CD4-positive, alpha-beta T cell treated with Interleukin-4 for 4 hours (primary cell): ENCODE data around the gene KLHDC7A.

Experiments
- DNase-seq: peaks from one replicate; pipeline ENCODE4 v3.0.0-alpha.2; 2020

Gene KLHDC7A

DNA sequence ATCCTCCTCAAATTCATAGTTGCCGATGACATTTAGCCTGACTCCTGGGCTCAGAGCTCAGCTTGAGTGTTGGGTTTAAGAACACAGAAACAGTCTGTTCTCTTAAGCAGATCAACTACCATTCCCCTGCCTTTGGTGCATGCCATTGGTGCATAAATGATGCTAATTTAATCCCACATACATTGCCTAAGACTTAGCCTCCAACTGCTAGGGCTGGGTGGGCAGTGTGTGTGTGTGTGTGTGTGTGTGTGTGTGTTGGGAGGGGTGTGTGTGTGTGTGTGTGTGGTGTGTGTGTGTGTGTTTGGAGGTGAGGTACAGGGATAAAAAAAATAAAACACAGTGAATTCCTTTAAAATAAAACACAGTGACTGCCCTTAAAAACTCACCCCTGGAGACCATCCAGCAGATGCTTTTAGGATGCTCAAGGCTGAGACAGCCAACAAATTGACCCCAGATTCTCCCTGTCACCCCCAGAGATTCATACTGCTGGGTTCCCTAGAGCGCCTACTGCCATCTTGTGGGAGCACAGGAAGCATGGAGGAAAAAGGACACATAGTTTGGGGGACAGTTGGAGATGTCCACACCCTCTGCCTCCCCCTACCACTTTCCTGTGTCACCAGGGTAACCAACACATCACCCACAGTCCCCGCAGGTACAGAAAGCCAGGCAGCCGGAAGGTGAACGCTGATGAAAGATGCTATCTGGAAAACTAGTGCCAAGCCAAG lies 30.6 kb downstream of the KLHDC7A start:
- DNase-seq = no peak

DNA sequence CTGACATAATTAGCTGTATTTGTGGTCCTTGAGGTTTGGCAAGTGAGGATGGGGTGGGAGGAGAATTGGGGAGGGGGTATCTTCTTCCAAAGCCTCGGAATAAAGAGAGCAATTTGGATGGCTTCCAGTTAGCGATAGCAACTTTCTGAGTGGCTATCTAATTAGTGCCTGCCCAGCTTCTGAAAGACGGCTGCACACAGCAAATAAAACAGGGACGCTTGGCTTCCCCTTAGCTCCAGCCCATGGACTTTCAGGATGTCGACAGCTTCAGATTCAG lies 31.1 kb downstream of the KLHDC7A start:
- DNase-seq = no peak

DNA sequence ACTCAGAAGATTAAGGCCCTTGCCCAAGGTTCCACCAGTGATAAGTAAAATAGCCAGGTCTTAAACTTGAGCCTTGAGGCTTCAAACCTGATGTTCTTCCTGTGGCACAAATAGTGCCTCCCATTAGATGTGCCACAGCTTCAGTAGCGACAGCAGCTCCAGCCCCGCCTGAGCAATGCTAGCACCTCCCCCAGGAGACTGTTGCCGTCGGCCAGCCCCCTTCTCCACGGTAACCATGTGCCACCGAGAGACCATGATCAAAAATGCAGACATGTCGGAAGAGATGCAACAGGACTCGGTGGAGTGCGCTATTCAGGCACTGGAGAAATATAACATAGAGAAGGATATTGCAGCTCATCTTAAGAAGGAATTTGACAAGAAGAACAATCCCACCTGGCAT lies 32.2 kb downstream of the KLHDC7A start:
- DNase-seq = no peak

DNA sequence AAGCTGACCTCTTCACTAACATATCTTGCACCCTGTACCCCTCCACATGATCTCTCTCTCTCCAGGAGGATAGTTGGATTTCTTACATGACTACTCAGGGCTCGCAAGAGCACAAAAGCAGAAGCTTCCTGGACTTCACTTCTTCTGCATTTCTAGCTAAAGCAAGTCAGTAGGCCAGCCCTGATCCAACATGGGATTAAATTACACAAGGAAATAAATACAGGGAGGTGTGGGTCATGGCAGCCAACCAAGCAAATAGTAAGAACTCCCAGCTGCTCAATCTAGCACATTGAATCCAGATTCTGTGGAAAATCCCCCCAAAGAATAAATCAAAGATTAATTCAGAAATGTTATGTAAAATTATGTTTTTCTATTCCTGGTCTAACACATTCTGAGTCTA lies 33.3 kb downstream of the KLHDC7A start:
- DNase-seq = no peak

DNA sequence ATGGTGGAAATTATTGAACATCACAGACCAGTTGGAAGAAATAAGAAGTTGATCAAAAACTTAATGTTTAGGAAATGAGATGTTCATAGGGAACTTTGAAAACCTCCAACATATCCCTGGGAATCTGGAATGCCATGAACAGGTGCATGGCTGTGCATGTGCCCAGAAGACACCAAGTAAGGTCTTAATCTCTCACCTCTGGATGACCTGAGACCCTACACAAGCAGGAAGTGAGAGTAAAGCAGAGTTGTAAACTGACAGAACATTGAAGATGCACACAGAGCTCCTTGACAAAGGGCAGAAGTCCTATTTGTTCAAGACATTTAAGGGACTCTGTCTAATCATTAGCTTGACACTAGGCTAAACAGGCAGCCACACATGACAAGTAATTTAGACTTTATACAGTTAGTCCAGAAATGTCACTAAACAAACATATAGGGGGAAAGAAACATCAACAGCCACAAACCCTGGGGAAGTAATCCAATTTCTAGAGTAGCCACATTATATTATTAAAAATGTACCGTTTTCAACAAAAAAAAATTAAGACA lies 34.5 kb downstream of the KLHDC7A start:
- no peak for DNase-seq

DNA sequence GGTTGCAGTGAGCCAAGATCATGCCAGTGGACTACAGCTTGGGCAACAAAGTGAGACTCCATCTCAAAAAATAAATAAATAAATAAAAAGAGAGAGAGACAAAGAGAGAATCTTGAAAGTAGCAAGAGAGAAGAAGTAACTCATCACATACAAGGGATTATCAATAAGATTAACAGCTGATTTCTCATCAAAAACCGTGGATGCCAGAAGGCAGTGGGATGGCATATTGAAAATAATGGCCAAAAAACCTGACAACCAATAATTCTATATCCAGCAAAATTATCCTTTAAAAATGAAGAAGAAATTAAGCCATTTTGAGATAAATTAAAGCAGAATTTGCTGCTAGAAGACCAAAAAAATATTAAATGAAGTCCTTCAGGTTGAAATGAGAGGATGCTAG lies 35.7 kb downstream of the KLHDC7A start:
- DNase-seq = no peak

DNA sequence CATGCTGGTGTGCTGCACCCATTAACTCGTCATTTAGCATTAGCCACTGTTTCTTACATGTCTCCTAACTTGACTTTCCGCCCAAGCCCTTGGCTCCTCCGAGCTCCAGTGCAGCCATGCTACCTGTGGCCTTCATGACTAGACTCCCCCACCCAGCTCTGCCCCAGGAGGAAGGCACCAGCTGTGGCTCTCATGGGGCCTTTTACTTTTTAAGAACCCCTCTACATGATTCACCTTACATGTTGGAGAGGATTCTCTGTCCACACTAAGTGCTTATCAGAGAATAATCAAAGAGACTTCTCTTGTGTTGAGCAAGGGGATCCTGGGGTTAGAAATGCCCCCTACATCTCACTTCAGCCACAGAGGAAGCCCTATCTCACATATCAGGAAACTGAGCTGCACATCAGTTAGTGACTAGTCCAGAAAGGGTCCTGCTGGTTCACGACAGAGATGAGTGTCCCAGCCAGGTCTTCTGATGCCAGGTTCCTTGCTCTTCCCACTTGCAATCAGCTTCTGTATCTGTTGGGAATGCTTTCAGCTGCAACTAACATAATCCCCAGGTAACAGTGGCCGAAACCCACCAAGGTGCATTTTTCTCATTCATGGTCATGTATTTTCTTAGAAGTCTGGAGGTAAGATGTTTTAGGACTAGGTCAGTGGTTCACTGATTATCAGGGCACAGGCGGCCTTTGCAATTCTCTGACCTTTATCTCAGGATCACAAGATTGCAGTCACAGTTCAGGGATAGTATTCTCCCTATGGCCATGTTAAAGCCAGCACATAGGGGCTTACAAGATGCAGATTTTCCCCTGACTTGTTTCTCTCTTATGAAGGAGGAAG lies 45.9 kb downstream of the KLHDC7A start:
- DNase-seq = no peak

- DNase-seq = no peak
Measured at GRCh38 chr1:18527514-18527913, 46.8 kb downstream of the KLHDC7A start.

GRCh38 chr1:18527921-18528320 lies 47.2 kb downstream of the KLHDC7A start:
- DNase-seq = no peak

DNA sequence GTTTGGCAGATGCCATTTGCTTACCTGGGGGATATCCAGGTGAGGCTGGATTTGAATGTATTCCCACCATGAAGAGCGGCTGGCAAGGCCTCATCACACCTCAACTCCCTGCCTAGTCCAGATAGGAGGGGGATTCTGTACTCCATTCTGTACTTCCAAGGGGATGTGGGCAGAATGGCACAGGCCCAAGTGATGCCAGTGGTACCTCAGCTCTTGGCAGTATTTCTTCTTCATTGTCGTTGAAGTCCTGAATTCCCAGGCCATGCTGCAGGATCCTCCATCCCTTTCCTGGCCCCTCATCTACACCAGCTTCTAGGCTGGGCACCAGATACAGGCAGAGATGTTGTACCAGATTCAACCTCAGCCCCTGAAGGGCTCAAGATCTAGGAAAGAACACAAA lies 47.9 kb downstream of the KLHDC7A start:
- no peak for DNase-seq

DNA sequence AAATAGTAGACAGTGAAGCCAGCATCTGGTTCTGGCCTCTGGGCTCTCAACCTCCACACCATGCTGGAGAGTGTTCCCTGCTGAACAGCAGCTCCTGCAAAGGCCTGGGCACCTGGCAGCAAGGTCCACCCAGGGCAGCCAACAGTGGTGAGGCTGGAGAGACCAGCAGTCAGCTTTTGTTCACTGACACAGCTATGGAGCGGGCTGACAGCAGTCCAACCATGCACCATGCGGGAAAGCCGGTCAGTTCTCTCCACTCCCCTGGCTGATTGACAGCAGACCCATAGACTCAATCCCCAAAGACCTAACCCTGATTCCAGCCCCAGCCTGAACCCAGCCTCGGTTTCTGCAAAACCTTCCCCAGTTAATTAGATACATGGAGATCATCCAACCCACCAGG lies 49.0 kb downstream of the KLHDC7A start:
- DNase-seq = no peak

- DNase-seq = no peak
Measured at GRCh38 chr1:18530587-18531502, 50.1 kb downstream of the KLHDC7A start.

DNA sequence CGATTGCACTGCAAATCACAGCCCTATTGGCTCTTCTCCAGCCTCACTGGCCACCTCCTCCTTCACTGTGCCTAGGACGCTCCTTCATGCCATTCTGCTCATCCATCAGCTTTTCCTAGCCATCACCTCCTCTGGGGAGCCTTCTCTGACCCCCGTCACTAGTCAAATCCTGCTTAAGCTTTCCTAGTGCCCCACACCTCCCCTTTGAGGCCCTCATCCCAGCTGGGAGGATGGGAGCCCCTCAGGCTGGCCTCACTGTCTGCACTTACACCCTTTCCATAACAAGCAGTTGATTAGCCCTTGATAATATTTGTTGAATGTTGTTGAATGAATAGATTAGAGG lies 50.7 kb downstream of the KLHDC7A start:
- DNase-seq = no peak

GRCh38 chr1:18532390-18533170 lies 51.9 kb downstream of the KLHDC7A start:
- no peak for DNase-seq

DNA sequence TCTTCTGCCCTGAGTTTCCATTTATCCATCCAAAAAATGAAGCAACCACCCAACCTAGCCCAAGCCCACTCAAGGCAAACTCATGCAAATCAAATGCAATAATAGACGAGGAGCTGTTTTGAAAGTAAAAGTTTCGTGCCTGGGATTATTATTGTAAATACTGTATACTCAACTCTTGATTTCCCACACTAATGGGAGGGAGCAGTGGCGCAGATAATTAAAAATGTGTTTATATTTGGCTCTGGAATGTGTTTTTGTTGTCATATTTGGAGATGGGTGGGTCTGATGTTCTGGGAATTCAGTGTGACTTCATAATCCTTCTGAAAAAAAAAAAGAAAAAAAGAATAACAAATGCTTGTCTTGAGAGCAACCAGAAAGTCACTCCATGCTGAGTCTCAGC lies 52.5 kb downstream of the KLHDC7A start:
- DNase-seq = no peak

- DNase-seq = no peak
Measured at GRCh38 chr1:18534810-18535205, 54.1 kb downstream of the KLHDC7A start.
